Adrenal gland (tissue), 5 donors: ENCODE results near the gene DNAH8.

Experiments
- CTCF ChIP-seq, 6 experiments: fragments of 450-650 bp in 4 of 6; fragments of 200-600 bp in 2 of 6; sonication (generic) in 1 of 6; IDR thresholded peaks; 1 replicate in 5 of 6; 2 replicates in 1 of 6; pipeline versions ENCODE4 v1.5.1 to v1.8.0; 2016 to 2021; ENCODE audit warnings: antibody characterized with exemption in 6 of 6, mild to moderate bottlenecking in 2 of 6, moderate library complexity in 1 of 6
- POLR2A ChIP-seq, 2 donors: fragments of 450-650 bp; IDR thresholded peaks; one replicate each; pipeline ENCODE4 v1.6.1; 2017; ENCODE audit warnings: antibody characterized with exemption in 2 of 2, mild to moderate bottlenecking in 2 of 2, moderate library complexity in 1 of 2
- donor health status: DM: no; HTN: no; CAD: no.

- TF ChIP-seq POLR2A (IDR thresholded peaks at IDR 0.05) (no peak), CTCF (IDR thresholded peaks at IDR 0.05) (no peak)
Measured at GRCh38 chr6:38985839-38986238, 270.7 kb downstream of the DNAH8 start.
